Activated CD8-positive, alpha-beta T cell treated with anti-CD3 and anti-CD28 coated beads for 36 hours (primary cell): ENCODE data around the gene DRC1. TPM values are rescaled to one million over a fixed set of nuclear protein-coding genes. Genes with fewer than 3 reads are reported as not detected.

Experiments
- ATAC-seq: fragments of 200-7000 bp; cut with Tn5 transposase; one replicate; pipeline ENCODE4 v1.10.0; 2021; ENCODE audit warnings: mild to moderate bottlenecking, moderate library complexity
- CTCF ChIA-PET: fragments of 350-600 bp; sonication (Branson Sonifier 250); formaldehyde crosslinking; loops from one replicate; lab custom pipeline; 2021; ENCODE audit warnings: antibody characterized with exemption; lab: Charles Lee
- POLR2A ChIA-PET: fragments of 350-600 bp; sonication (Branson Sonifier 250); formaldehyde crosslinking; loops from one replicate; lab custom pipeline; 2021; ENCODE audit warnings: antibody characterized with exemption; lab: Charles Lee
- DNase-seq: peaks from one replicate; pipeline ENCODE4 v3.0.0-alpha.2; 2020
- H3K27ac Mint-ChIP-seq: one replicate; pipeline ENCODE4 v1.8.0; 2021; ENCODE audit warnings: mild to moderate bottlenecking, mixed read lengths
- H3K27me3 Mint-ChIP-seq: one replicate; pipeline ENCODE4 v1.8.0; 2021; ENCODE audit warnings: mixed read lengths
- H3K36me3 Mint-ChIP-seq: one replicate; pipeline ENCODE4 v1.8.0; 2021; ENCODE audit warnings: low read depth, mixed read lengths
- H3K4me1 Mint-ChIP-seq: one replicate; pipeline ENCODE4 v1.8.0; 2021; ENCODE audit warnings: low read depth, mixed read lengths
- H3K4me3 Mint-ChIP-seq: one replicate; pipeline ENCODE4 v1.8.0; 2021; ENCODE audit warnings: mild to moderate bottlenecking, moderate library complexity, mixed read lengths
- H3K9me3 Mint-ChIP-seq: one replicate; pipeline ENCODE4 v1.8.0; 2021; ENCODE audit warnings: mixed read lengths
- CTCF ChIP-seq: fragments of 200-600 bp; IDR thresholded peaks from one replicate; pipeline ENCODE4 v1.8.0; 2022; ENCODE audit warnings: antibody characterized with exemption, mild to moderate bottlenecking
- intact Hi-C: fragments of 100-400 bp; cut with micrococcal nuclease; formaldehyde crosslinking; loops from one replicate; pipeline ENCODE4 v1.10.0; 2022
- total RNA-seq, 2 experiments: library from RNA; stranded (reverse); gene quantifications; one replicate each; pipeline ENCODE4 v1.2.3, GENCODE V29; 2021

Gene DRC1
- total RNA-seq, 2 experiments from 2014 or later = not detected

GRCh38 chr2:26477911-26478253, 76.2 kb downstream of the DRC1 start, which contains the start of gene OTOF:
Gene OTOF, minus strand, starts transcription at chr2:26478124.
- no peak for TF ChIP-seq CTCF
- Mint-ChIP-seq H3K9me3 (no peaks in the 10 kb centered on the region), H3K4me1 (peaks cover 4% of the 10 kb centered on the region), H3K36me3 (no peaks in the 10 kb centered on the region), H3K27me3 (no peaks in the 10 kb centered on the region), H3K4me3 (peak within 1 kb of the TSS; percentile 41), H3K27ac (no peak within 1 kb of the TSS)
- DNase-seq = no peak
- intact Hi-C loops = no loop called here
- CTCF ChIA-PET = interaction anchor here (1.1 to 1.5 kb wide), 2 partner anchors 24 to 100 kb away, joined by 3 to 5 read pairs; no protein-coding TSS in a partner anchor
- no peak for ATAC-seq
- POLR2A ChIA-PET = no interaction called here

GRCh38 chr2:26478366-26478765, 76.6 kb downstream of the DRC1 start:
- ATAC-seq = no peak
- POLR2A ChIA-PET = no interaction called here
- no peak overlapping the region for H3K4me3 Mint-ChIP-seq
- peaks cover 4% of the 10 kb centered on the region for H3K4me1 Mint-ChIP-seq
- TF ChIP-seq CTCF = no peak
- no peaks in the 10 kb centered on the region for H3K27me3 Mint-ChIP-seq
- H3K36me3 Mint-ChIP-seq = no peaks in the 10 kb centered on the region
- CTCF ChIA-PET = interaction anchor here (1.5 kb wide), 1 partner anchor 23 kb away, joined by 5 read pairs; no protein-coding TSS in a partner anchor
- H3K9me3 Mint-ChIP-seq = no peaks in the 10 kb centered on the region
- H3K27ac Mint-ChIP-seq = no peak overlapping the region
- intact Hi-C loops = no loop called here
- no peak for DNase-seq

GRCh38 chr2:26479131-26479788, 77.5 kb downstream of the DRC1 start:
- Mint-ChIP-seq H3K36me3 (no peaks in the 10 kb centered on the region), H3K27me3 (no peaks in the 10 kb centered on the region), H3K27ac (no peak overlapping the region), H3K9me3 (no peaks in the 10 kb centered on the region), H3K4me3 (no peak overlapping the region), H3K4me1 (peaks cover 4% of the 10 kb centered on the region)
- DNase-seq = no peak
- CTCF ChIA-PET = no interaction called here
- TF ChIP-seq CTCF = no peak
- intact Hi-C loops = no loop called here
- no peak for ATAC-seq
- POLR2A ChIA-PET = no interaction called here

GRCh38 chr2:26479789-26480565, 78.3 kb downstream of the DRC1 start:
- ATAC-seq (no peak), DNase-seq (no peak)
- H3K27ac Mint-ChIP-seq = no peak overlapping the region
- H3K4me3 Mint-ChIP-seq = no peak overlapping the region
- no peaks in the 10 kb centered on the region for H3K9me3 Mint-ChIP-seq
- intact Hi-C loops = no loop called here
- peaks cover 4% of the 10 kb centered on the region for H3K4me1 Mint-ChIP-seq
- H3K27me3 Mint-ChIP-seq = no peaks in the 10 kb centered on the region
- ChIA-PET CTCF (interaction anchor here (0.7 to 1.5 kb wide), 2 partner anchors 11 to 23 kb away, joined by 3 read pairs; no protein-coding TSS in a partner anchor), POLR2A (no interaction called here)
- no peaks in the 10 kb centered on the region for H3K36me3 Mint-ChIP-seq
- TF ChIP-seq CTCF = no peak
